GM18517 (cell line): ENCODE measurements around the gene KCNJ6.
"Not testable (repeated sequence)": the region's sequence is repeated elsewhere in the genome, so short reads cannot be mapped to it uniquely, and the experiment has no call there.

Experiments
- ATAC-seq: cut with Tn5 transposase; IDR thresholded peaks from one replicate; pipeline ENCODE4 v1.9.1; 2021; ENCODE audit warnings: mild to moderate bottlenecking, moderate library complexity; ENCODE audit not compliant: unreplicated experiment

KCNJ6 gene

GRCh38 chr21:37783016-37783415, 133.2 kb downstream of the KCNJ6 start:
- ATAC-seq, result no peak

- ATAC-seq, result no peak
These were observed 135.0 kb downstream of the KCNJ6 start for GRCh38 chr21:37780991-37781983.

- ATAC-seq, result no peak
These were observed 145.1 kb downstream of the KCNJ6 start for GRCh38 chr21:37771181-37771580.

GRCh38 chr21:37770461-37770860, 145.8 kb downstream of the KCNJ6 start:
- ATAC-seq, result no peak

- ATAC-seq, result no peak
These were observed 146.6 kb downstream of the KCNJ6 start for GRCh38 chr21:37769656-37770055.

GRCh38 chr21:37767984-37768383, 148.3 kb downstream of the KCNJ6 start:
- no peak for ATAC-seq

- ATAC-seq, result no peak
These were observed 150.1 kb downstream of the KCNJ6 start for GRCh38 chr21:37766129-37766528.

- no peak for ATAC-seq
These were observed 150.9 kb downstream of the KCNJ6 start for GRCh38 chr21:37765221-37765900.

- no peak for ATAC-seq
These were observed 151.6 kb downstream of the KCNJ6 start for GRCh38 chr21:37764691-37765090.

- no peak for ATAC-seq
These were observed 153.0 kb downstream of the KCNJ6 start for GRCh38 chr21:37763298-37763697.

- no peak for ATAC-seq
These were observed 153.7 kb downstream of the KCNJ6 start for GRCh38 chr21:37762606-37763005.

GRCh38 chr21:37761406-37761805, 154.9 kb downstream of the KCNJ6 start:
- not testable (repeated sequence) for ATAC-seq

- no peak for ATAC-seq
These were observed 156.5 kb downstream of the KCNJ6 start for GRCh38 chr21:37759777-37760176.

- ATAC-seq, result no peak
These were observed 157.3 kb downstream of the KCNJ6 start for GRCh38 chr21:37758982-37759381.

- no peak for ATAC-seq
These were observed 158.5 kb downstream of the KCNJ6 start for GRCh38 chr21:37757606-37758376.

- no peak for ATAC-seq
These were observed 163.1 kb downstream of the KCNJ6 start for GRCh38 chr21:37753122-37753599.

- no peak for ATAC-seq
These were observed 164.8 kb downstream of the KCNJ6 start for GRCh38 chr21:37751268-37751975.

- ATAC-seq, result no peak
These were observed 167.1 kb downstream of the KCNJ6 start for GRCh38 chr21:37749132-37749531.

- ATAC-seq, result no peak
These were observed 167.9 kb downstream of the KCNJ6 start for GRCh38 chr21:37748351-37748750.

GRCh38 chr21:37746849-37747248, 169.4 kb downstream of the KCNJ6 start:
- ATAC-seq, result no peak
